Measurements from ENCODE around the gene FAM171A2.
A peak's percentile ranks its signal among the peaks of the same experiment; 100 is the strongest.

Gene FAM171A2

DNA sequence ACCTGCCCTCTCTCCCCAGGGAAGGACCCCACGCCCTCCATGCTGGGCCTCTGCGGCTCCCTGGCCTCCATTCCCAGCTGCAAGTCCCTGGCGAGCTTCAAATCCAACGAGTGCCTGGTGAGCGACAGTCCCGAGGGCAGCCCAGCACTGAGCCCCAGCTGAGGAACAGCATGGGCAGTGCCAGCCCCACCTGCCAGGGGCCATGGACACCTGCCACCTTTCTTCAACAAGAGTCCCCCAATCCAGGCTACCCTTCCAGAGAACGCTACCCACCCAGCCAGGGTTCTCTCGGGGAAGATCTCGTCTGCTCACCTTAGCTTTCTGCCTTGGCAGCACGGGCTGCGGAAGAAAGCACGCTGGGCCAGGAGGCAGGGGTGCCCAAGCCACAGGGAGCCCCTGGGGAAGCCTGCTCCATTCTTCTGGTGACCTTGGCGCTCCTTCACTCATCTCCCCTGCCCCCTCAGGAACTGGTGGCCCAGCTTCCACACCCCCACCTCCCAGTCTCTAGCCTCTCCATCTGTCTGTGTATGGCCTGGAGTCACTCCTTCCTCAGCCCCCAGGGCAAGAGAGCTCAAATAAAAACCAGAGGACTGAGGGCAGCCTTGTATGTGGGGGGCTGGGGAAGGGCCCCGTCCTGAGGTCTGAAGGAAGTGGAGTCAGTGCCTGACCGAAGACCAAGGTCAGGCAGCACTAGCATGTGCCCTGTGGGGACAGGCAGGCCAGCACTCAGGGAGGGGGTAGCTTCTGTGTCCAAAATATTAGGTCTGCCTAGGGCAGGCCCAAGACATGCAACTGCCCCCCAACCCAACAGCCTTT lies 45.4 kb downstream of the FAM171A2 start:
- no peak for DNase-seq

DNA sequence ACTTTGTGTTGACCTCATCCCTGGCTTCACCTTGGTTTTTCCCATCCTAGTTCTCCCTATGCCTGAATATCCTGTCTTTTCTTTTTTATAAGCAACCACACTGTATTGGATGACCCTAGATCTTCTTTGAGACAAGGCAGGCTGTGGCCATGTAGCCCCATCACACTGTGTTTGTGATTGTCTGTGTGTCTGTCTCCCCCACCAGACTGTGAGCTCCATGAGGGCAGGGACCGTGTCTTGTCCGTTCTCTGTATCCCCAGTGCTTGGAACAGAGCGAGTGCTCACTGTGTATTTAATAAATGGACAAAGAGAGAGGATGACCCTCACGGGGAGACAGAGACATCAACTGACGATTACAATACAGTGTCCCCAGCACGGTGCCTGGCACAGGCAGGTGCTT lies 46.1 kb downstream of the FAM171A2 start:
- DNase-seq: no peak

GRCh38 chr17:44315760-44316731 lies 47.6 kb downstream of the FAM171A2 start:
- no peak for DNase-seq

DNA sequence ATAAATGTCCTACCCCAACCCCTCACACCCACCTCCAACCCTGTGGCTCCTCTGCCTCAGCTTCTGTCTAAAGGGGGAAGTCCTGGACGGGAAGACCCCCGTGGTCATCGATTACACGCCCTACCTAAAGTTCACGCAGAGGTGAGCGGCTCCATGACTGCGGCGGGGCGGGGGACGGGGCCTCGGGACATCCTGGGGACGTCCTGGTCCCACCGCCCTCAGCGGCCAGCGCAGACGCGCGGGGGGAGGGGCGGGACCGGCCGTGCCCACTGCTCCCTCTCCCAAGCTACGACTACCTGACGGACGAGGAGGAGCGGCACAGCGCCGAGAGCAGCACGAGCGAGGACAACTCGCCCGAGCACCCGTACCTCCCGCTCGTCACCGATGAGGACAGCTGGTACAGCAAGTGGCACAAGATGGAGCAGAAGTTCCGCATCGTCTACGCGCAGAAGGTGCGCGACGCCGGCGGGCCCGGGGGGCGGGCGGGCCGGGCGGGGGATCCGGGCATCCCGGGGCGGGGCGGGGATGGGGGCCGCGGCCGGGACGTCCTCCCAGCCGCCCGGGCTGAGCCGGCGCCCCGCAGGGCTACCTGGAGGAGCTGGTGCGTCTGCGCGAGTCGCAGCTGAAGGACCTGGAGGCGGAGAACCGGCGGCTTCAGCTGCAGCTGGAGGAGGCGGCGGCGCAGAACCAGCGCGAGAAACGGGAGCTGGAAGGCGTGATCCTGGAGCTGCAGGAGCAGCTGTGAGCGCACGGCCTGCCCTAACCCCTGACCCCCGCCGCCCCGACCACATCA lies 48.6 kb downstream of the FAM171A2 start:
- DNase-seq: no peak

- no peak for DNase-seq
Observed at GRCh38 chr17:44314524-44314868, 49.2 kb downstream of the FAM171A2 start.

GRCh38 chr17:44314031-44314430 lies 49.6 kb downstream of the FAM171A2 start:
- no peak for DNase-seq

- DNase-seq: no peak
Observed at GRCh38 chr17:44312396-44313104, 51.1 kb downstream of the FAM171A2 start.

DNA sequence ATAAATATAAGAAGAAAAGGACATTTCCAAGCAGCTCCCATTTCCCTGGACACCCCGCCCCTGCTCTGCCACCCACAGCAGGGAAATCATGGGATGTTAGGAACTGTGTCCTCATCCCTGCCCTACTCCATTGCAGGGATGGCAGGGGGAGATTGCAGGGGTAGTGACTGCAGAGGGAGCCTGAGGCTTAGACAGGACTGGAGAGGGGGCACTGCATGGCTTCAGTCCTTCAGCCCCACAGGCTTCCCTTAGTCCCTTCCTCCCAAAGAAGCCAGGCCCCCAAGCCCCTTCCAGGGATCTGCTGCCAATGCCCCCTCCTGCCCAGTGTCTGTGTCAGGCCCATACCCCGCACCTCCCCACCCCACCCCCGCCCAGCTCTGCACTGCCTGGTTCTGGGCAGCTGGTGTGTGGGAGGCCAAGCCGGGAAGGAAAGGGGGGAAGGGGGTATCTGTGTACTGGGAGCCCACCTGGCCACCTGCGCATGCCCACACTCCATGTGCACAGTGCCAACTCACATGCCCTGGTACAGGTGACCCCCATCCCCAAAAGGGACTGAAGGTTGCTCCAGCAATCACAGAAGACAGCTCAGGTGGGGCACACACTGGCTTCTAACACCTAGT lies 52.0 kb downstream of the FAM171A2 start:
- no peak for DNase-seq

DNA sequence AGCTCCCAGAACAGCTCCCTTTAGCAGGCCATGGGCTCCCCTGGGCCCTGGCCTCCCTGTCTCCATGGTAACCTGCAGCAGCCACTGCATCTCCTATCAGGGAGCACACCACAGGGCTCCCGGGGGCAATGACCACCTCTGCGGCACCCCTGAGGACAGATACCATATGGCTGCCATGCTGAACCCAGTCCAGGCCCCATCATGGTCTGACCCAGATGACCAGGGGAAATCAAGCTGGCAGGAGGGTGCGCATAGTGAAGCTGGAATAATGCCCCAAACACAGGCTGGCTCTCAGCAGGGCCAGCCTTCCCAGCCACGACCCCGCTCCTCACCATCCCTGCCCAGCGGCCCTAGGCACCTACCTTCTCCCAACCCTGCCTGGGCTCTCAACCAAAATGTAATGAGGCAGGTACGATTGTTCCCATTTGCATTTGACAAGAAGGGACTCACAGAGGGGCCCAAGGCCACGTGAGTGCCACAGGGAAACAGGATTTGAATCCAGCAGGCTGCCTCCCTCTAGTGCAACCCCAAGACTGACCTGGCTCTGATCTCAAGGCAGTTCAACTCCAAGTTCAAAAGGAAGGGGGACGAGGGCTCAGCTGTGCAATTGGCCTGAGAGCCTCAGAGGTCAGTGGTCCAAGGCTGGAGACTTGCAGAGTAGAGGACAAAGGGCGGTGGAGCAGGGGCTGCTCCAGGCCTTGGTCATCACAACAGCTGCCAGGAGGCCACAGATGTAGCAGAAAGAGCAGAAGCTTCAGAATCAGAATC lies 52.9 kb downstream of the FAM171A2 start:
- no peak for DNase-seq

- DNase-seq: no peak
Observed at GRCh38 chr17:44310188-44310587, 53.5 kb downstream of the FAM171A2 start.

DNA sequence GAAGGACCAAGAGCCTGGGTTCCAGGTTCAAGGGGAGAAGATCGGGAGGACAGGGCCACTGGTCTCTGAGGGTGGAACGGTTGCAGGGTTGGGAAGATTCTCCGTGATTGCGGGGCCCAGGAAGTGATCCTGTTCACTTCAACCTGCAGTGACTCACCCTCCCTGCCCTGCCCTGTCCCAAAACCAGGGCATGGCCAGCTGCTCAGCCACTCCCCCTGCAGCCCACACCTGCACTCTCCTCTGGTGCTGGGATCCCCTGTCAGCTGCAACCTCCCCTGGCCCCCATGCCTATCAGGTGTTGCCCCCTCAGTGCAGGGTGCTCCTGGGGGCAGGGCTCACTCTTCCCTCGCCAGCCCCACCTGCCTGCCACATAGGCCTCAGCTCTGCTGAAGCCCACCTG lies 54.2 kb downstream of the FAM171A2 start:
- DNase-seq: no peak

GRCh38 chr17:44308865-44309264 lies 54.8 kb downstream of the FAM171A2 start:
- no peak for DNase-seq

GRCh38 chr17:44308320-44308818 lies 55.3 kb downstream of the FAM171A2 start, which contains the start of gene RUNDC3A:
Gene RUNDC3A, plus strand, starts transcription at chr17:44308601. Its CDS starts 232 bp downstream, at chr17:44308833.
- DNase-seq: peak; percentile 77

DNA sequence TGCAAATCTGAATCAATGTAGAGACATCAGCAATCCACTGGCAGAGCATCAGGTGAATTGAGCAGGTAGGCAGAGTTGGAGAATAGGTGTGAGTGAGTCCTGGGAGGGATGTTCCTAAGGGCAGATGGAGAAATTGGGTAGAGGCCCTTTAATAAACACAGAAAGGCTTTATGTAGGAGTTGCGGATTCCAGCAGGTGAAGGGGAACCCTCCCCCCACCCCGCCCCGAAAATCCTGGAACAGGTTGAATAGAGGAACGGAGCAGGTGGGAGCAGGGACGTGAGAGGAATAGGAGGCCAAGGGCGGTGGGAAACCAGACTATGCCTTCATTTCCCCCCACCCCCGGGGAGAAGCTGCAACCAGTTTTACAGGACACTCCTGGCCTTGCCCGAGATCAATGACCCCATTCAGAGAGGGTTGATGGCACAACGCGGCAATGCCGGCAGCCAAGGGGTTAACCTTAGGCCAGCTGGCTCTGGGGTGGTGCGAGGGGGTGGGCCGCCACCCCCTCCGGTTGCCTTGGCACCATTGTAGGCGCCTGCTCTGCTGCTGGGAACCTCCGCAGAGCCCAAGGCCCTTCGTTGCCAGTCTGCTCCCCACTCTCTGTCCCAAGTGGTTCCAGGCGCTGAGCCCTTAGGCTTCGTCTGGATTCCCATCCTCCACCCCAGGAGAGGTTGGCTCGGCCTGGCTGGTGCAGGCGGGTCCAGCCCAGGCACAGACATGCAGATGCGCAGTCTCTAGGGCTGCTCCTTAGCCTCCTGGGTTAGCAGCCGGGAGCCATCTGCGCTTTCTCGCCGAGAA lies 56.1 kb downstream of the FAM171A2 start:
- no peak for DNase-seq

DNA sequence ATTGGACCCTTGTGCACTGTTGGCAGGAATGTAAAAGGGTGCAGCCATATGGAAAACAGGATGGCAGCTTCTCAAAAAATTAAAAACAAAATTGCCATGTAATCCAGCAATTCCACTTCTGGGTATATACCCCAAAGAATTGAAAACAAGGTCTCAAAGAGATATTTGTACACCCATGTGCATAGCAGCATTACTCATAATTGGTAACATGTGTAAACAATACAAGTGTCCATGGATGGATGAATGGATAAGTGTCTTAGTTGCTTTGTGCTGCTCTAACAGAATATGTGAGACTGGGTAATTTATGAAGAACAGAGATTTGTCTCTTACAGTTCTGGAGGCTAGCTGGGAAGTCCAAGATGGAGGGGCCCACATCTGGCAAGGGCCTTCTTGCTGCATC lies 59.0 kb downstream of the FAM171A2 start:
- no peak for DNase-seq

All from activated gamma-delta T cell (primary cell).